Stimulated activated CD4-positive, alpha-beta T cell treated with anti-CD3 and anti-CD28 coated beads, TNF-alpha, amount 100 ng/mL, for 4 hours (primary cell): ENCODE measurements around the gene SPTLC1.

Source experiments
- DNase-seq, 3 experiments: peaks; one replicate each; pipeline ENCODE4 v3.0.0-alpha.2; 2020; ENCODE audit warnings: low read depth in 3 of 3

The SPTLC1 gene

GRCh38 chr9:92095236-92095635 is 20.0 kb downstream of the SPTLC1 start:
- no peak for DNase-seq

- DNase-seq = no peak
Measured at GRCh38 chr9:92094655-92095054, 20.6 kb downstream of the SPTLC1 start.

- no peak for DNase-seq
Measured at GRCh38 chr9:92077888-92078287, 37.3 kb downstream of the SPTLC1 start.

- DNase-seq = no peak
Measured at GRCh38 chr9:92071634-92072033, 43.6 kb downstream of the SPTLC1 start.

GRCh38 chr9:92066168-92066567 is 49.0 kb downstream of the SPTLC1 start:
- no peak for DNase-seq

- no peak for DNase-seq
Measured at GRCh38 chr9:92064711-92065110, 50.5 kb downstream of the SPTLC1 start.

GRCh38 chr9:92061184-92061583 is 54.0 kb downstream of the SPTLC1 start:
- no peak for DNase-seq

- no peak for DNase-seq
Measured at GRCh38 chr9:92059661-92060060, 55.6 kb downstream of the SPTLC1 start.

- DNase-seq = no peak
Measured at GRCh38 chr9:92058723-92059444, 56.3 kb downstream of the SPTLC1 start.

- DNase-seq = no peak
Measured at GRCh38 chr9:92058026-92058425, 57.2 kb downstream of the SPTLC1 start.

GRCh38 chr9:92057226-92057625 is 58.0 kb downstream of the SPTLC1 start:
- no peak for DNase-seq

- no peak for DNase-seq
Measured at GRCh38 chr9:92055624-92056023, 59.6 kb downstream of the SPTLC1 start.

GRCh38 chr9:92048924-92049625 is 66.1 kb downstream of the SPTLC1 start:
- no peak for DNase-seq

- DNase-seq = no peak
Measured at GRCh38 chr9:92047500-92047899, 67.7 kb downstream of the SPTLC1 start.

GRCh38 chr9:92046676-92047075 is 68.5 kb downstream of the SPTLC1 start:
- no peak for DNase-seq

- DNase-seq = no peak
Measured at GRCh38 chr9:92044936-92045335, 70.3 kb downstream of the SPTLC1 start.

GRCh38 chr9:92043002-92043401 is 72.2 kb downstream of the SPTLC1 start:
- DNase-seq = no peak

GRCh38 chr9:92042260-92042659 is 73.0 kb downstream of the SPTLC1 start:
- no peak for DNase-seq

- no peak for DNase-seq
Measured at GRCh38 chr9:92036756-92037155, 78.5 kb downstream of the SPTLC1 start.

GRCh38 chr9:92036411-92036746 is 78.8 kb downstream of the SPTLC1 start:
- no peak for DNase-seq

- no peak for DNase-seq
Measured at GRCh38 chr9:92035687-92036410, 79.4 kb downstream of the SPTLC1 start.

- no peak for DNase-seq
Measured at GRCh38 chr9:92035146-92035545, 80.1 kb downstream of the SPTLC1 start.

GRCh38 chr9:92033991-92034390 is 81.2 kb downstream of the SPTLC1 start:
- no peak for DNase-seq
